ENCODE measurements around the gene MYBPHL.

- no peak for TF ChIP-seq CTCF (IDR thresholded peaks at IDR 0.05)
- no peak for TF ChIP-seq POLR2A (IDR thresholded peaks at IDR 0.05)
Measured at GRCh38 chr1:109256085-109256484, 50.7 kb downstream of the MYBPHL start.

Data from thyroid gland (tissue), 4 donors.